GM12864 (cell line): ENCODE data around the gene HECW1.

ENCODE experiments used
- DNase-seq: peaks from one replicate; pipeline ENCODE4 v3.0.0-alpha.2; 2011; ENCODE audit warnings: low read depth
- H3K4me3 ChIP-seq: 2 replicates; pipeline ENCODE4 v1.5.1; 2011; ENCODE audit warnings: mild to moderate bottlenecking, low read depth, low read length, control low read depth
- TF ChIP-seq, protein P1 (sequence below): IDR thresholded peaks from 2 replicates; pipeline ENCODE4 v1.5.1; 2011; ENCODE audit warnings: low read depth, mild to moderate bottlenecking, moderate library complexity, low read length, control low read depth, inconsistent platforms; ENCODE audit errors: missing control alignments

The HECW1 gene

DNA sequence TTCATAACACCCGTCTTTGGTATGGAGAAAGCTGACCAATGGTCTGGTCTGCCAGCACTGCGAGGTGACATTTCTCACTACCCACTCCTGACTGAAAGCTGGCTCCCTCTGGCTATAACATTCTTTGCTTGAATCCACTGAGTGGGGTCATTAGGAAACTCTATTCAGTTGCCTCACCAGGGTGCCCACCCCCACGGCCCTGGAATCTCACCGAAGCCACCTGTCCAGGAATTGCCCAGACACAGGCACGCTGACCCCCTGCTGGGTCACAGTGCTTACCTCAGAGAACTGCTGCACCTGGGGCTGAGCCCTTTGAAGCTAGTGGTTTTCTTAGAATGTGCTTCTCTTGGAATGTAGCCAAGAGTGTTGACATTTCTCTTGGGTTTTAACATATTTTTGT is 28.6 kb downstream of the HECW1 start:
- TF ChIP-seq, protein P1, sequence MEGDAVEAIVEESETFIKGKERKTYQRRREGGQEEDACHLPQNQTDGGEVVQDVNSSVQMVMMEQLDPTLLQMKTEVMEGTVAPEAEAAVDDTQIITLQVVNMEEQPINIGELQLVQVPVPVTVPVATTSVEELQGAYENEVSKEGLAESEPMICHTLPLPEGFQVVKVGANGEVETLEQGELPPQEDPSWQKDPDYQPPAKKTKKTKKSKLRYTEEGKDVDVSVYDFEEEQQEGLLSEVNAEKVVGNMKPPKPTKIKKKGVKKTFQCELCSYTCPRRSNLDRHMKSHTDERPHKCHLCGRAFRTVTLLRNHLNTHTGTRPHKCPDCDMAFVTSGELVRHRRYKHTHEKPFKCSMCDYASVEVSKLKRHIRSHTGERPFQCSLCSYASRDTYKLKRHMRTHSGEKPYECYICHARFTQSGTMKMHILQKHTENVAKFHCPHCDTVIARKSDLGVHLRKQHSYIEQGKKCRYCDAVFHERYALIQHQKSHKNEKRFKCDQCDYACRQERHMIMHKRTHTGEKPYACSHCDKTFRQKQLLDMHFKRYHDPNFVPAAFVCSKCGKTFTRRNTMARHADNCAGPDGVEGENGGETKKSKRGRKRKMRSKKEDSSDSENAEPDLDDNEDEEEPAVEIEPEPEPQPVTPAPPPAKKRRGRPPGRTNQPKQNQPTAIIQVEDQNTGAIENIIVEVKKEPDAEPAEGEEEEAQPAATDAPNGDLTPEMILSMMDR: no peak
- no peak overlapping the region for H3K4me3 ChIP-seq
- DNase-seq: no peak

DNA sequence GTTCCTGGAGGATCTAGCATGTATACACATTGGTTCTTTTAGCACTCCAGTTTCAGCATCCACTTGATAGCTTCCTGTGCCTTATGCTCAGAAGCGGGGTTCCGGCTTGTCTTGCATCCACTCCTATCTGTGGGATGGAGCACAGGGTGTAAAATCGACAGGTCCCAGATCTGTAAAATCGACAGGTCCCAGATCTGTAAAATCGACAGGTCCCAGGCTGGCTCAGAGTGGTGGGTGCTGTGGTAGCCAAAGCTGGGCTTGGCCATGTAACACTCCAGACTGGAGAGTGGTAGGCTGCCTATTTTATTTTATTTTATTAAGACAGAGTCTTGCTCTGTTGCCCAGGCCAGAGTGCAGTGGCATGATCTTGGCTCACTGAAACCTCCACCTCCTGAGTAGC is 30.3 kb downstream of the HECW1 start:
- no peak overlapping the region for H3K4me3 ChIP-seq
- TF ChIP-seq, protein P1: no peak
- DNase-seq: no peak

DNA sequence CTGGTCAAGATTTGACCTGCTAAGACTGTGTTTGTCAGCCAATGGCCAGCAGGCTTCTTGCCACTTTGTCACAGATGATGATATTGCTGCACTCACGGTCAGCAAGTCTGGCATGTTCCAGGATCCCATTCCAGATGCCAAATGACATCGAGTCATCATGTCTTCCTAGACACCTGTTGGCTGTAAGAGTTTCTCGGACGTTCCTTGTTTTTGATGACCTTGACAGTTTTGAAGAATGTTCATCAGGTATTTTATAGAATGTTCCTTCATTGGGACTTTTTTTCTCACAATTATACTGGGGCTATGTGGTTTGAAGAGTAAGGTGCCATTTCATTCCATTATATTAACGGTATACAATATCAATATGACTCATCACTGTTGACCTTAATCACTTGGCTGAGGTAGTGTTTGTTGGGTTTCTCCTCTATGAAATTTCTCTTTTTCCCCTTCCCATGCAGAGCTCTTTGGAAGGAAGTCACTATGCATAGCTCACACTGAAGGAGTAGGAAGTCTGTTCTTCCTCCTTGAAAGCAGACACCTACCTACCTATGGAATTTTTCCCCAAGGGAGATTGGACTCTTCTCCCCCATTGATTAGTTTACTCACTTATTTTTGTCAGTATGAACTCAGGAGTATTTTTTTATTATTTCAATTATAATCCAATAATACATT is 31.6 kb downstream of the HECW1 start:
- TF ChIP-seq, protein P1: no peak
- no peak overlapping the region for H3K4me3 ChIP-seq
- DNase-seq: no peak

DNA sequence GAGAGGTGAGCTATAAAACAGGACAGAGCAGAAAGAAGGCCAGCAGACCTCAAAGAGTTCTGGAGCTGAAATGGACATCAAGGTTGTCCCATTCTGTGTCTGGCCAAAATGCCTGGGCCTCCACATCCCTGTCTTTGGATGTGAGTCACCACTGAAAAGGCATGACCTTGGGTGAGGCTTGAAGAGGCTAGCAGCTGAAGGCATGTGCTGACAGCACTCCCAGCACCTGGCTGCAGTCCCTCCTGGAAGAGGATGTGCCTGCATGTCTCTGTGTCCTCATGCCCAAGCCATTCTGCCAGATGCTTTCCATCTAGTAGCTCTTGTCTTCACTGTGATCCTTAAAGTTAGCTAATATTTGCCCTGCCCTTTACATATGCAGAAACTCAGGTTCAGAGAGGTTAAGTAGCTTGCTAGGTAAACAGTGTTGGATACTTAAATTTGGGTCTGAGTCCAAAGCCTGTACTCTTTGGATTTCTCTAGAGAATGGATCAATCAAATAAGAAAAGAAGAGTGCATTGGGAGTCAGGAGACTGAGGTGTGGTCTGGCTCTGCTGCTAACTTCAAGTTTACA is 35.8 kb downstream of the HECW1 start:
- TF ChIP-seq, protein P1: no peak

GRCh38 chr7:43151076-43151475 is 38.6 kb downstream of the HECW1 start:
- TF ChIP-seq, protein P1: no peak
- DNase-seq: no peak
- H3K4me3 ChIP-seq: no peak overlapping the region

More for the DNA sequence above, 35.8 kb downstream of the HECW1 start:
- no peak for DNase-seq
- H3K4me3 ChIP-seq: no peak overlapping the region

GRCh38 chr7:43152696-43153095 is 40.2 kb downstream of the HECW1 start:
- TF ChIP-seq, protein P1: no peak
- H3K4me3 ChIP-seq: no peak overlapping the region
- no peak for DNase-seq

DNA sequence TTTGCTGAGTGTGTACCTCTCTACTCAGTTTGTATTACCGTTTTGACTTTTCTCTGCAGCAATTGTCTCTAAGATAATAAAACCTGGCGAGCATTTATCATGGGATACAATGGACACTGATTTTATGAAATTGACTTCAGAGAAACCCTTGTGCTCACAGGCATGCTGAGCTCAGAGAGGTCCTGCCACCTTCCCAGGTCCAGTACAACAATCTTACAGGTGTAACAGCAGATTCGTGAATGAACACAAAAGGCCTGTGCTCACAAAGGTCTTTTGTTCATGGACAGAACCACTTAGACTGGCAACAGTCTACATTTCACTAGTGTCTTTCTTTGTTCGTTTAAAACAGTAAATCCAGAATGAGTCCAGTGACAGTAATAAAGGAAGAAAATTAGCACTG is 43.2 kb downstream of the HECW1 start:
- TF ChIP-seq, protein P1: no peak
- DNase-seq: no peak
- no peak overlapping the region for H3K4me3 ChIP-seq
